ACC112 (cell line): ENCODE data around the gene DNHD1.
"Not testable (repeated sequence)": the region's sequence is repeated elsewhere in the genome, so short reads cannot be mapped to it uniquely, and the experiment has no call there.

Source experiments
- H2AFZ ChIP-seq: fragments of 200-600 bp; sonication (generic); one replicate; pipeline ENCODE4 v1.6.0; 2017; ENCODE audit warnings: antibody characterized with exemption, low read length; ENCODE audit not compliant: unreplicated experiment
- H3K27ac ChIP-seq: fragments of 200-600 bp; sonication (generic); 2 replicates; pipeline ENCODE4 v1.5.1; 2014; ENCODE audit warnings: low read depth, mild to moderate bottlenecking, antibody characterized with exemption, low read length, moderate library complexity
- H3K27me3 ChIP-seq: fragments of 200-600 bp; sonication (generic); 2 replicates; pipeline ENCODE4 v1.6.1; 2014; ENCODE audit warnings: mild to moderate bottlenecking, antibody characterized with exemption, low read length, moderate library complexity, mixed read lengths; ENCODE audit not compliant: insufficient read depth
- H3K36me3 ChIP-seq: fragments of 200-600 bp; sonication (generic); 2 replicates; pipeline ENCODE4 v1.6.1; 2016; ENCODE audit warnings: mild to moderate bottlenecking, antibody characterized with exemption, low read length, moderate library complexity, mixed read lengths; ENCODE audit not compliant: insufficient read depth
- H3K4me1 ChIP-seq: fragments of 200-600 bp; sonication (generic); one replicate; pipeline ENCODE4 v1.6.1; 2016; ENCODE audit warnings: low read length, mixed read lengths; ENCODE audit not compliant: insufficient read depth, unreplicated experiment, control insufficient read depth
- H3K4me3 ChIP-seq: fragments of 200-600 bp; sonication (generic); 2 replicates; pipeline ENCODE4 v1.5.1; 2014; ENCODE audit warnings: mild to moderate bottlenecking, low read depth, low read length
- H3K79me2 ChIP-seq: fragments of 200-600 bp; sonication (generic); one replicate; pipeline ENCODE4 v1.6.0; 2016; ENCODE audit warnings: low read length; ENCODE audit not compliant: control insufficient read depth, unreplicated experiment, insufficient read depth

The DNHD1 gene

DNA sequence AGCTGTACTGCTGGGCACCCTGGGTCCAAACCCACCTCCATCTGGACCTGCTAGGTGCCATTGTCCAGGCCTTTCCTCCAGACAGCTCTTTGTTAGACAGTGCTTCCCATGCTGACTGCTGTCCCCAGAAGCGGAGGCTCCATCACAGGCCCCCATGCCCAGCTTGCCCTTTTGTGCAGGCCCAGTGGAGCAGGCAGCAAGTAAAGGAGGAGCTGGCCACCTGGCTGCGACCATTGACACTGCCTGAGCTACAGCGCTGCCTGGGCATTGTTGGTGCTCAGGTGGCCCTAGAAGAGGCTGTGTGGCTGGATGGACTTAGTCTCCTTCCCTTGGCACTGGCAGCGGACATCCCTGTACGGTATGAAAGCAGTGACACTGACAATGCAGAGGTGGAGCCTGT lies 1.5 kb downstream of the DNHD1 start:
- H2AFZ ChIP-seq, result no peak overlapping the region
- no peak overlapping the region for H3K4me3 ChIP-seq
- peaks cover 8% of the 10 kb centered on the region for H3K4me1 ChIP-seq
- no peaks in the 10 kb centered on the region for H3K79me2 ChIP-seq
- no peaks in the 10 kb centered on the region for H3K27me3 ChIP-seq
- H3K27ac ChIP-seq, result no peak overlapping the region
- H3K36me3 ChIP-seq, result 0 out of 2 replicates have a peak, but pooled peaks cover 7% of the 10 kb centered on the region

GRCh38 chr11:6502382-6502781 lies 5.3 kb downstream of the DNHD1 start:
- Histone ChIP-seq H3K79me2 (no peaks in the 10 kb centered on the region), H3K36me3 (0 out of 2 replicates have a peak, but pooled peaks cover 3% of the 10 kb centered on the region), H3K4me3 (no peak overlapping the region), H2AFZ (no peak overlapping the region), H3K27ac (no peak overlapping the region), H3K27me3 (no peaks in the 10 kb centered on the region), H3K4me1 (peaks cover 10% of the 10 kb centered on the region)

DNA sequence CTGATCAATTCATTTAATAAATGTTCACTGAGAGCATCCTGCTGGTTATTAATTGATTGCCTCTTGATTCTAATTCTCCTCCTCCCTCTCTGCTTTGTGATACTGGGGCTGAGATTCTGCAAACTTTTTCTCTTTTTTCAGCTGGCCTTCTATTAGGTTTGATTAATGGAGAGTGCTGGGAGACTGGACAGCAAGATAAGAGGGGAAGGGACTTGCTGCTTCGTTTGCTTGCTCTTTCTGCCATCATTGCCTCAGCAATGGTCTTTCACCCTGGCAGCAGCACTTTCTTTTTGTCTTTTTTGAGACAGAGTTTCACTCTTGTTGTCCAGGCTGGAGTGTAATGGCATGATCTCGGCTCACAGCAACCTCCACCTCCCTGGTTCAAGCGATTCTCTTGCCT lies 7.1 kb downstream of the DNHD1 start:
- H3K27ac ChIP-seq, result no peak overlapping the region
- peaks cover 10% of the 10 kb centered on the region for H3K4me1 ChIP-seq
- H3K4me3 ChIP-seq, result no peak overlapping the region
- 0 out of 2 replicates have a peak, but pooled peaks cover 3% of the 10 kb centered on the region for H3K36me3 ChIP-seq
- no peaks in the 10 kb centered on the region for H3K79me2 ChIP-seq
- H2AFZ ChIP-seq, result no peak overlapping the region
- H3K27me3 ChIP-seq, result no peaks in the 10 kb centered on the region

DNA sequence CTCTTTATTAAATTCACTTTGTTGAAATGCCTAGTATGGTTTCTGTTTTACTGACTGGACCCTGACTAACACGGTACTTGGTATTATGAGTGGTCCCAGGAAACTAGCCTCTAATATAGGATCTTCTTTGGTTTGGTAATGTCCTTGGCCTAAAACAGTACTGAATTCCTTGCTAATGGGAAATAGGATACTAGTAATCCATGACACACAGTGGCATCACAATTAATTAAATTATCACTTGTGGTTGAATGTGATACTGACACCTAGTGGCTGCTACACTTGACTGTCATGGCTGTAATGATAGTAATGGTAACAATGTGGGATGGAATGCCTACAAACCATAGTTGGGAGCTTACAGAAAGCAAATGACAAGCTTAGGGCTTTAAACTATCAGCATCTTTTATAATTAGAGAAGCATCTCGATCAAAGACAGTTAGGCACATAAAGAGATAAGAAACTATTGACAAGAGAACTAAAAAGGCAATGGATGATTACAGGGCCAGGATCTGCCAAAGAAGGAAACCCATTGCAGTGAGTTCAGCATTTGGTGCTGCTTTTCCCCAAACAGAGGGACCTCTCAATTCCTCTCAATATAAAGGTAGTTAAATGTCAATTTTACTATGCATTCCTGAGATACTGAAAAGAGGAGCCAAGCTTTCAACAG lies 8.6 kb downstream of the DNHD1 start:
- peaks cover 8% of the 10 kb centered on the region; the same call in 1 of the 2 replicates for H3K36me3 ChIP-seq
- H3K4me1 ChIP-seq, result peaks cover 4% of the 10 kb centered on the region
- H3K27ac ChIP-seq, result peak overlapping the region; percentile 15; the same call in 1 of the 2 replicates

DNA sequence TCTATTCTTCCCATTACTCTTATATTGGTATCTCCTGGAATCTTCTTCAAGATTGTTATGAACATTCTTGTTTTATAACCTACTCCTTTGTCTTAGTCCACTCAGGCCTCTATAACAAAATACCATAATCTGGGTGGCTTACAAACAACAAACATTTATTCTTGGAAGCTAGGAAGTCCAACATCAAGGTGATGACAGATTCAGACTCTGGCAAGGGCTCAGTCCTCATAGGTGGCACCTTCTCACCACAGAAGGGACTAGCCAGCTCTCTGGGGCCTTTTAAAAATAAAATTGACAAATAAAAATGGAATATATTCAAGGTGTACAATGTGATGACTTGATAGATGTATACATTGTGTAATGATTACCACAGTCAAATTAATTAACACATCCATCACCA lies 19.8 kb downstream of the DNHD1 start:
- no peak overlapping the region for H2AFZ ChIP-seq
- H3K4me3 ChIP-seq, result no peak overlapping the region
- peaks cover 19% of the 10 kb centered on the region; the same call in 1 of the 2 replicates for H3K36me3 ChIP-seq
- H3K27ac ChIP-seq, result no peak overlapping the region
- H3K79me2 ChIP-seq, result no peaks in the 10 kb centered on the region
- no peaks in the 10 kb centered on the region for H3K27me3 ChIP-seq
- H3K4me1 ChIP-seq, result no peaks in the 10 kb centered on the region

More for the DNA sequence above, 8.6 kb downstream of the DNHD1 start:
- H3K27me3 ChIP-seq, result no peaks in the 10 kb centered on the region
- H3K4me3 ChIP-seq, result no peak overlapping the region
- H2AFZ ChIP-seq, result no peak overlapping the region
- H3K79me2 ChIP-seq, result no peaks in the 10 kb centered on the region

- no peak overlapping the region for H3K27ac ChIP-seq
- no peaks in the 10 kb centered on the region for H3K79me2 ChIP-seq
- no peaks in the 10 kb centered on the region for H3K27me3 ChIP-seq
- peaks cover 11% of the 10 kb centered on the region; the same call in 1 of the 2 replicates for H3K36me3 ChIP-seq
- no peak overlapping the region for H3K4me3 ChIP-seq
- H3K4me1 ChIP-seq, result peaks cover 10% of the 10 kb centered on the region
- H2AFZ ChIP-seq, result no peak overlapping the region
Observed at GRCh38 chr11:6520265-6520664, 23.2 kb downstream of the DNHD1 start.

GRCh38 chr11:6521946-6522345 lies 24.9 kb downstream of the DNHD1 start:
- not testable (repeated sequence) for H3K27me3 ChIP-seq, H2AFZ ChIP-seq, H3K4me3 ChIP-seq, H3K27ac ChIP-seq, H3K79me2 ChIP-seq
- Histone ChIP-seq H3K36me3 (peaks cover 11% of the 10 kb centered on the region; the same call in 1 of the 2 replicates), H3K4me1 (peaks cover 10% of the 10 kb centered on the region)

DNA sequence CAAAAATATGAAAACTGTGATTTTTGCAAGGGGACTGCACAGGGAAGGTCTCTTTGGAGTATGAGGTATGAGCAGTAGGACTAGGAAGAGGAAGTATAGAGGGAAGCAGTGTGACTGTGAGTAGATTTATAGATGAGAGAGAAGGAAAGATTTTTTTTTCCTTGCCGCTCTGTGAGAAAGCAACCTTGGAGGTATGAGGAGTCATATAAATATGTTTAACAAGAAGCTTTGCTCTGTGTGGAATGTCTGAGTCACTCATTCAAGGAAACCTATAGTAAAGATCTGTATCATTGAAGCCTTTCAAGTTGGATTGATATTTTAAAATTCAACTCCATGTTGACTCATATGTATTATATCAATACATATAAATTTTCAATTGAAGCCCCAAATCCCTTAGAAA lies 26.2 kb downstream of the DNHD1 start:
- Histone ChIP-seq H3K4me3 (no peak overlapping the region), H3K4me1 (peaks cover 10% of the 10 kb centered on the region), H3K27me3 (no peaks in the 10 kb centered on the region), H3K79me2 (no peaks in the 10 kb centered on the region), H2AFZ (no peak overlapping the region), H3K27ac (0 out of 2 replicates have a peak overlapping the region, but pooled peaks have one; percentile 32), H3K36me3 (peaks cover 9% of the 10 kb centered on the region; the same call in 1 of the 2 replicates)

DNA sequence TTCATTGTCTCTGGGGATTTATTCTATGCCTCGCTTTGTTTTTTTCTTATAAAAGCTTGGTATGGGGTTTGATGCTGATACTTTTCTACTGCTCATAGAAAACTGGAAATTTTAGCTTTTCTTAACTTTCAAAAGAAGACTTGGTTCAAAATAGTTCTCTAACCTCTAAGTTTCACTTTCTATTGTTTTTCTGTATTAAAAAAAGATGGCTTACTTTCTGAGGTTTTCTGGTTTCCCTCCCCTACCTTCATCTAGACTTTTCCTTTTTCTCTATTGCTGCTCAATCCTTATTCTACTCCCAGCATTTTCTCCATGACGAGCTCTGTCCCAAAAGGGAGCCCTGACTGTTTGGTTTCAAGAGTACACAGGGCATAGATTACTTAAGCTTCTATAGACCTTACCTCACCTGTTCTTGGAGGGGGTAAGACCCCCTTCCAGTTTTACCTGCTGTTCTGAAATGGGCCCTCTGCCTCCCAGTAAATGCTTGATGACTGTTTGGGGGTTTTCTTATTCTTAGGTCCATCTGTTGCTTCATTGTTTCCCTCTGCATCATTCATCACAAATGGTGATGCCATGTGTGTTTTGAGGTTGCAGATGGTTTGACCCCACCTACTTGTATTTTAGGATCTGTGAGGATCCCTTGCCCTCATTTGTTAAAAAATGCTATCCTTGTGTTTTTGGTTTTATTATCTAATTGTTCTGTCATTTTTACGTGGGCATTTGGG lies 29.5 kb downstream of the DNHD1 start:
- H3K36me3 ChIP-seq, result 0 out of 2 replicates have a peak, but pooled peaks cover 3% of the 10 kb centered on the region
- H3K4me3 ChIP-seq, result no peak overlapping the region
- no peaks in the 10 kb centered on the region for H3K79me2 ChIP-seq
- no peak overlapping the region for H2AFZ ChIP-seq
- H3K4me1 ChIP-seq, result peaks cover 10% of the 10 kb centered on the region
- no peak overlapping the region for H3K27ac ChIP-seq
- no peaks in the 10 kb centered on the region for H3K27me3 ChIP-seq

GRCh38 chr11:6529266-6529665 lies 32.2 kb downstream of the DNHD1 start:
- no peak overlapping the region for H3K27ac ChIP-seq
- no peaks in the 10 kb centered on the region for H3K79me2 ChIP-seq
- H3K36me3 ChIP-seq, result 0 out of 2 replicates have a peak, but pooled peaks cover 2% of the 10 kb centered on the region
- H3K4me1 ChIP-seq, result no peaks in the 10 kb centered on the region
- no peaks in the 10 kb centered on the region for H3K27me3 ChIP-seq
- no peak overlapping the region for H2AFZ ChIP-seq
- H3K4me3 ChIP-seq, result no peak overlapping the region
